Hematopoietic multipotent progenitor cell treated with erythropoietin and hydrocortisone succinate and interleukin-3 and kit ligand, for 17 days (in vitro differentiated cells): ENCODE results near the gene MC1R.
"Not testable (repeated sequence)": the region's sequence is repeated elsewhere in the genome, so short reads cannot be mapped to it uniquely, and the experiment has no call there.

ENCODE experiments used
- DNase-seq: peaks from one replicate; pipeline ENCODE4 v3.0.0-alpha.2; 2015; ENCODE audit warnings: low spot score

The MC1R gene

DNA sequence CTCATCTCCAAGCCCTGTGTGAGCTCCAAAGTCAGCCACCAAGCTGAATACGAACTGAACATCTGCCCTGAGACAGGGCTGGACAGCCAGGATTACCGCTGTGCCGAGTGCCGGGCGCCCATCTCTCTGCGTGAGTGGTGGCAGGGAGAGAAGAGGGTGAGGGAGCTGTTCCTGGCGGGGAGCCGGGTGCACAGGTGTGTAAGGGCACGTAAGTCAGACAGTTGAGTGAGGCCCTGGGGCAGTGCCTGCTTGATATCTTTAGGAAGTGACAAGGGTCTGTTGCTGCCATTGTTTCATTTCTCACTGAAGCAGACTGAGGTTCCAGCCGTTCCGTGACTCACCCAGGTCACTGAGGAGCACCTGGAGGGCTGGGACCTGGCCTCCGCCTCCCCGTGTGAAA is 42.3 kb downstream of the MC1R start:
- no peak for DNase-seq

DNA sequence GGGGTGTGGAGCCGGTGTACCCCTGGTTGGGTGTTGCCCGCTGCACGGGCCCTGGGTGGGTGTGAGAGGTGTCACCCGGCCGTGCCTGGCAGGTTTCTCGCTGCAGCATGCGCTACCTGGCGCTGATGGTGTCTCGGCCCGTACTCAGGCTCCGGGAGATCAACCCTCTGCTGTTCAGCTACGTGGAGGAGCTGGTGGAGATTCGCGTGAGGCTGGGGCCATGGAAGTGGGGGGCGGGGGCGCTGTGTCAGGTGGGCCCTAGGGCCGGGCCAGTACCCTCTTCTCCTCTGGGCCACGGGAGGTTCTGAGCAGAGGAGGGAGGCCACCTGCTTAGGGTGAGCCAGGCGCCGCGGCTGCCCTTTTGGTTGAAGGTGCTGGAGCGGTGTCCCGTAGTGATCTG is 43.3 kb downstream of the MC1R start:
- DNase-seq: no peak

DNA sequence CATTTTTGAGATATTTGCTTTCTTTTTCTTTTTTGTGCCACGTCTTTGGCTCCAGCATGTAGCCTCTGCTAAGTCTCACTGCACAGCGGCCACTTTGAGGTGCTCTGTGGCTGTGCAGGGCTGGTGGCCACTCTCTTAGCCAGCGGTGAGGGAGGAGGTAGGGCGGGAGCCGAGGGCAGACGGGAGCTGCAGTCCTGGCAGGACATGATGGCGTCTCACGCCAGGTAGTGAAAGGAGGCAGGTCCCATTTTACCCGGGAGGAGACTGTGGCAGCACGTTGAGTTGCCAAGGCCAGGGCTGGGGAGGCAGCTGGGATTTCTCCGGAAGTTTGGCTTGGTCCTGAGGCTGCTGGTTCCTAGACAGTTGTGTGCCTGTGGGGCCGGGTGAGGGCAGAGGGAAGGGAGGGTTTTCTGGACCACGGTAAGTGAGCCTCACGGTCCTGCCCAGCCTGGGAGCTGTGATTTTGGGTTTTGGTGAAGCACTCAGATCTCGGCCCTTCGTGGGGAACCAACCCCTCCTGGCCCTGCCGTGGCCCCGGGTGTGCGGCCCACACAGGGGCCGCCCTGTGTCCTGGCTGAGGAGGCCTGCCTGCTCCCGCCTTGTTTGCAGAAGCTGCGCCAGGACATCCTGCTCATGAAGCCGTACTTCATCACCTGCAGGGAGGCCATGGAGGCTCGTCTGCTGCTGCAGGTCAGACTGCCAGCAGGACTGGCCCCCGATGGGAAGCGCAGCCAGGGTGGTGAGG is 44.3 kb downstream of the MC1R start:
- DNase-seq: no peak

DNA sequence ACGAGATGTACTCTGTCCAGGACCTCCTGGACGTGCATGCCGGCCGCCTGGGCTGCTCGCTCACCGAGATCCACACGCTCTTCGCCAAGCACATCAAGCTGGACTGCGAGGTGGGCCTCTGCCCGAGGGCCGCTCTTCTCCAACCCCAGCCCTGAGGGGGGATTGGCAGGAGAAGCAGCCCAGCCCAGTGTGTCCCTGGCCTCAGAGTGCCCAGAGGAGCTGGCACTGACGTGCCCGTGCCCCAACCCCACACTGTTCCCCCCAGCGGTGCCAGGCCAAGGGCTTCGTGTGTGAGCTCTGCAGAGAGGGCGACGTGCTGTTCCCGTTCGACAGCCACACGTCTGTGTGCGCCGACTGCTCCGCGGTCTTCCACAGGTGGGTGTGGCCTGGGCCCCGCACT is 45.5 kb downstream of the MC1R start:
- no peak for DNase-seq

DNA sequence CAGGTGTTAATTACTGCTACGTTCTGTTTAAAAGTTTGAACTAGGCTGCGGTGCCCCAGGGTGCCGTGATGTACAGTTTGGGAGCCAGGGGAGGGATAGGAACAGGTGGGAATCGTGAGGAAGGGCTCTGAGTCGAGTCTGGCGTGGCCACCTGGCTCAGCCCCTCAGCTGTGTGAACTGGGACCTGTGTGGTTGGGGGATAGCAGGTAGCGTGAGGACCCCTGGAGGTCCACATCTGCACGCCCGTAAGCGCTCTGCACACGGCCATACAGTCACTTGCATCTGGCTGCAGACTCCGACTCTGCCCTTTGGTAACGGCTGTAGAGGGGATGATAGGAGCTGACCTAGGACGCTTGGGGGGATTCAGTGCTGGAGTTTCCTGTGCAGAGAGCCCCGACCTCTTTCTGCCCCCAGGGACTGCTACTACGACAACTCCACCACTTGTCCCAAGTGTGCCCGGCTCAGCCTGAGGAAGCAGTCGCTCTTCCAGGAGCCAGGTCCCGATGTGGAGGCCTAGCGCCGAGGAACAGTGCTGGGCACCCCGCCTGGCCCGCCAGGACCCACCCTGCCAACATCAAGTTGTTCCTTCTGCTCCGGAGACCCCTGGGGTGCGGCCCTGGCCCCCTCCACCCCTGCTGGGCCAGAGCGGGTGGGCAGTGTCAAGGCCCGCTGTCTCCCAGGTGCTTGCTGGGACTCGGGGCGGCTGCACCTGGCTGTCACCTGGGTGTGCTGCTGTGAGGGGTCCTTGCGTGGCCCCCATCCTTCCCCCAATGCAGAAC is 47.0 kb downstream of the MC1R start:
- no peak for DNase-seq

DNA sequence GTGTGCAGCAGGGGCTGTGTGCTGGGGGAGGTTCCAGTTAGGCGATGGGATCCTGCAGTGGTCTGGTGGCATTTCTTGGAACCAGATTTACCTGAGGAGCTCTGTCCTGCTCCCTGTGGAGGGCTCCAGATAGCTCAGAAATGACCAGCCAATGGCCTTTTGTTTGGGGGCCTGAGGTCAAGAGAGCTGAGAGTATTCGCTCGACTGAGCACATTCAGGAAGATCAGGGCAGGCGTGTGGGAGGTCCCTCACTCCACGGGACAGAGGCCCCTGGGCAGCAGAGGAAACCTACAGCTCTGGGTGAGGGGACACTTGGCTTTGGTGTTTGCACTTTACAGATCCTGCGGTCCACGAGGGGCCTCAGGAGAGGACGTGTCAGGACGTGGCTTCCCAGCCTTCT is 48.1 kb downstream of the MC1R start:
- DNase-seq: no peak

DNA sequence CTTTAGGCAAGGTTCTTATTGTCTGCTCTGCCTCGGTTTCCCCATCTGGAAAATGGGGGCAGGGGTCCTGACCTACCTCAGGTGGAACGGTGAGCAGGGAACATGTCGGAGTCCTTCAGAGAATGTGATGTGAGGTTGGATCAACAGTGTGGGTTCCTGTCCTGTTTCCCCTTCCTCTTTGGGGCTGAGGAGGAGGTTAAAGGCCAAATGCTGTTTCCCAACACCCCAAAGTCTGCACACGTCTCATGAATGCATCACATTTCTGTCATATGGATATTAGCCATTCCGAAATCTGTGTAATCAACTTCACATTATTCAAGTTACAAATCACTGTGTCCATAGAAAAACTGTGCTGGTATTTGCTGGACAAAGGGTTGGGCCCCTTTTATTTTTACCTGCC is 48.8 kb downstream of the MC1R start:
- DNase-seq: not testable (repeated sequence)

DNA sequence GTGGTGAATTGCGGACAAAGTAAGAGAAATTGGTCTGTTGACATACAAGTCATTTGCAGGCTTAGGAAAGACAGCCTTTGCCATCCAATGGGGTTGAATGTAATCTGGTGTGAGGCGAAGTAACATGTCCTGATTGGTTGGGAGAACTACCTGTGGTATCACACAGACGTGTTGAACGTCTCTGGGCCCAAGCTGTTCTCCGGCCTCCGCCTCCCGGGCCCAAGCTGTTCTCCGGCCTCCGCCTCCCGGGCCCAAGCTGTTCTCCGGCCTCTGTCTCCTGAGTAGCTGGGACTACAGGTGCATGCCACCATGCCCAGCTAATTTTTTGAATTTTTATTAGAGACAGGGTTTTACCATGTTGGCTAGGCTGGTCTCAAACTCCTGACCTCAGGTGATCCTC is 49.4 kb downstream of the MC1R start:
- not testable (repeated sequence) for DNase-seq

DNA sequence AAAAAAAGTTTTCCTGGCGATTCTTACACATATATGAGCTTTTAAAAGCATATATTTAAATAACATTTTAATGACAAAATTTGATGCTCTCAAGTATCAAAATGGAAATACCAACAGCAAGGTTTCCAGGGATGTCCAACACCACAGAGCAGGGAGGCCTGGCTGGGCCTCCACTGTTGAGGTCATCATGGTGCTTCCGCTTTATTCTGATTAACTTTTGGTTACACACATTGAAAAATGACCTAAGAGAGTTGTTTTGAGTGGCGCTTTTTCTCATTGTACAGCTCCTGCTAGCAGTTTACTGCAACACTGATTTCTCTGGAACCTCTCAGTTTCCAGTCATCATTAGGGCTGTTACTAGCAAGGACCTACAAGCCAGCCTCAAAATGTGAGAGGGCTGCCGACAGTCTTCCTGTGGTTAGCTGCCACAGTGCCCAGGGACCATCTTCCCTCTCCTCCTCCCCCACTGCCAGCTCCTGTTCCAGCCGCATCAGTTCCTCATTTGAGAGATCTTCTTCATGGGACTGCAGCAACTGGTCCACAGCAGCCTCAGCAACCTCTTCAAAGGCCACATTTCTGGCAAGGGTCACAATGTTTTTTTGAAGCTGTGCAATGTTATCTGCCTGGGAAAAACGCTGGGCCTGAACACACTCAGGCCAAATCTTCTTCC is 51.2 kb downstream of the MC1R start:
- DNase-seq: no peak
